Tibial artery (tissue), 4 donors: ENCODE data around the gene PITPNM3.

Experiments
- DNase-seq, 2 donors: peaks; one replicate each; pipeline ENCODE4 v3.0.0-alpha.2; 2019
- H3K27ac ChIP-seq, 2 donors: fragments of 200-600 bp; sonication (generic) in 1 of 2; 1 replicate in 1 of 2; 2 replicates in 1 of 2; pipeline ENCODE4 v1.5.1; 2018 to 2019; ENCODE audit warnings: mild to moderate bottlenecking in 1 of 2
- H3K27me3 ChIP-seq, 2 donors: fragments of 200-600 bp; sonication (generic) in 1 of 2; one replicate each; pipeline versions ENCODE4 v1.5.1 to v1.6.0; 2016 to 2019
- H3K36me3 ChIP-seq, 3 donors: fragments of 200-600 bp; sonication (generic) in 2 of 3; one replicate each; pipeline ENCODE4 v1.5.1; 2016 to 2019; ENCODE audit warnings: mild to moderate bottlenecking in 2 of 3
- H3K4me1 ChIP-seq, 4 donors: fragments of 200-600 bp; sonication (generic) in 2 of 4; 1 replicate in 3 of 4; 2 replicates in 1 of 4; pipeline ENCODE4 v1.5.1; 2016 to 2019
- H3K4me3 ChIP-seq, 2 donors: fragments of 200-600 bp; sonication (generic) in 1 of 2; 1 replicate in 1 of 2; 2 replicates in 1 of 2; pipeline ENCODE4 v1.5.1; 2018 to 2019; ENCODE audit warnings: mild to moderate bottlenecking in 2 of 2
- H3K9me3 ChIP-seq, 3 donors: fragments of 200-600 bp; sonication (generic) in 1 of 3; one replicate each; pipeline ENCODE4 v1.5.1; 2016 to 2019
- intact Hi-C: fragments of 100-400 bp; cut with DNase I; formaldehyde crosslinking; loops from one replicate; pipeline ENCODE4 v1.15.0; 2023; ENCODE audit warnings: low total_unique reads
- TF ChIP-seq, protein P1 (sequence below), 2 experiments: fragments of 200-600 bp in 1 of 2; fragments of 450-650 bp in 1 of 2; IDR thresholded peaks; one replicate each; pipeline ENCODE4 v1.5.1; 2017 to 2019; ENCODE audit warnings: antibody characterized with exemption in 2 of 2, mild to moderate bottlenecking in 1 of 2, moderate library complexity in 1 of 2

Gene PITPNM3

GRCh38 chr17:6408735-6409134 lies 147.6 kb downstream of the PITPNM3 start:
- TF ChIP-seq, protein P1, sequence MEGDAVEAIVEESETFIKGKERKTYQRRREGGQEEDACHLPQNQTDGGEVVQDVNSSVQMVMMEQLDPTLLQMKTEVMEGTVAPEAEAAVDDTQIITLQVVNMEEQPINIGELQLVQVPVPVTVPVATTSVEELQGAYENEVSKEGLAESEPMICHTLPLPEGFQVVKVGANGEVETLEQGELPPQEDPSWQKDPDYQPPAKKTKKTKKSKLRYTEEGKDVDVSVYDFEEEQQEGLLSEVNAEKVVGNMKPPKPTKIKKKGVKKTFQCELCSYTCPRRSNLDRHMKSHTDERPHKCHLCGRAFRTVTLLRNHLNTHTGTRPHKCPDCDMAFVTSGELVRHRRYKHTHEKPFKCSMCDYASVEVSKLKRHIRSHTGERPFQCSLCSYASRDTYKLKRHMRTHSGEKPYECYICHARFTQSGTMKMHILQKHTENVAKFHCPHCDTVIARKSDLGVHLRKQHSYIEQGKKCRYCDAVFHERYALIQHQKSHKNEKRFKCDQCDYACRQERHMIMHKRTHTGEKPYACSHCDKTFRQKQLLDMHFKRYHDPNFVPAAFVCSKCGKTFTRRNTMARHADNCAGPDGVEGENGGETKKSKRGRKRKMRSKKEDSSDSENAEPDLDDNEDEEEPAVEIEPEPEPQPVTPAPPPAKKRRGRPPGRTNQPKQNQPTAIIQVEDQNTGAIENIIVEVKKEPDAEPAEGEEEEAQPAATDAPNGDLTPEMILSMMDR (IDR thresholded peaks at IDR 0.05), result no peak
- Histone ChIP-seq H3K9me3 (no peaks in the 10 kb centered on the region), H3K4me3 (no peak overlapping the region), H3K4me1 (no peaks in the 10 kb centered on the region), H3K27ac (no peak overlapping the region), H3K36me3 (no peaks in the 10 kb centered on the region), H3K27me3 (peaks cover 0 to 34% of the 10 kb centered on the region in 2 donors)
- no peak for DNase-seq
- intact Hi-C loops, result no loop called here

DNA sequence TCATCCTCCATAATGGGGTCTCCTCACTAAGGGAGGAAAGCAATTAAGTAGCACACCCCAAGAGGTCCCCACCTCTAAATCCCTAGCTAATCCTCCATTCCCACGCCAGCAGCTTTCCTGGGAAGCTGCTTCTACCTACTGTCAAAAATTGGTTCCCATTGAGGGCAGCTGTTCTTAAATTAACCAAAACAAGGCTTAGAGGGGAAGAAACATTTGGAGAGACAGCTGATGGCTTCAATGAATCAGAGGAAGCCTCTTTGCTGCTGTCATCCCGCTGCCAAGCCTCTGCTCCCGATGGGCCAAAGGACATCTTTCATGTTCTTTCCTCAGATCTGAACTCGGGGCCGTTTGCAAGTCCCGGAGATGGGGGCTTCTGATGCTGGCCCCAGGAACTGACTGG lies 148.1 kb downstream of the PITPNM3 start:
- no peak overlapping the region for H3K4me3 ChIP-seq
- TF ChIP-seq, protein P1 (IDR thresholded peaks at IDR 0.05), result no peak
- no peak overlapping the region for H3K27ac ChIP-seq
- H3K36me3 ChIP-seq, result no peaks in the 10 kb centered on the region
- H3K9me3 ChIP-seq, result no peaks in the 10 kb centered on the region
- no peak for DNase-seq
- H3K4me1 ChIP-seq, result no peaks in the 10 kb centered on the region
- intact Hi-C loops, result no loop called here
- H3K27me3 ChIP-seq, result peaks cover 0 to 30% of the 10 kb centered on the region in 2 donors

- intact Hi-C loops, result no loop called here
- H3K36me3 ChIP-seq, result no peaks in the 10 kb centered on the region
- H3K4me3 ChIP-seq, result no peak overlapping the region
- no peak for DNase-seq
- H3K27ac ChIP-seq, result no peak overlapping the region
- peaks cover 0 to 10% of the 10 kb centered on the region in 2 donors for H3K27me3 ChIP-seq
- no peaks in the 10 kb centered on the region for H3K4me1 ChIP-seq
- peaks cover 0 to 6% (median 4%) of the 10 kb centered on the region in 3 donors for H3K9me3 ChIP-seq
- TF ChIP-seq, protein P1 (IDR thresholded peaks at IDR 0.05), result no peak
These were observed 154.1 kb downstream of the PITPNM3 start for GRCh38 chr17:6402258-6402657.
